ENCODE results near the gene NME9.

The NME9 gene

DNA sequence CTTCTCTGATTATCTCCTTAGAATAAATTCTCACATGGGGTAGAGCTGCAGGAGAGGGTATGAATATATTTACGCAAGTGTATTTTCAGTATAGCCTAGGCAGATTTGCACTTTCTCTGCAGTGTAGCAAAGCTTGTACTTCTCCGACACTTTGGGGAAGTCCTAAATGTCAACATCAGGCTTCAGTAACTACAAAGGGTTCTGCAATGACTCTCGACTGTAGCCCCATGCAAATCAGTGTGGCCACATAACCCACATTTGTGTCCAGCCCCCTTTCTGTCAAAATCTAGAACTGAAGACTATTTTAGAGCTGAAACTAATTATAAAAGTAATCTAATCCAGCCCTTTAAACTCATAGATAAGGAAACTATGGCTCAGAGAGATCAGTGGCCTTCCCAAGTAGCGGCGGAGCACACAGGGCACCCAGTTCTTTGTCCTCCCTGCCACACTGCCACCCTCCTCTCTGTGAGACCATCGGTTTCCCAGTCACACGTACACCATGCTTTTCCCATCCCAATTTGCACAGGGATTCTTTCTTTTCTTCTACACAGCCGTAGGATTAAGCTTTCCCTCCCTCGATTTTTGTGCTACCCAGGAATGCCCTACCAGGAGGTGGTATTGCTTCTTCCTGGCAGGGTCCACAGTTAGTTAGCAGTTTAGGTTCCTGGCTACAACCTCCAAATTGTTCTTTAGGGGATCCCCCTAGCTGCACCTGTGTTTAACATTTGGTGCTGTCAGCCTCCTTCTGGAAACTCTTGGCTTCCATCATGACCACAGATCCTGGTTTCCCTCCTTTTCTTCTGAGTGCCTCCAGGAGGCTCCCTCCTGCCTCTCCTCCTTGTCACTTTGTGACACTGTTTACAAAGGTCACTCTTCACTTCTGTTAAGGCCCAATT lies 41.7 kb upstream of the NME9 start:
- H3K9ac ChIP-seq (ENCODE audit: low read depth, low read length, poor library complexity, severe bottlenecking): no peak overlapping the region
- H3K27me3 ChIP-seq (ENCODE audit: insufficient read depth, low read length, poor library complexity, severe bottlenecking): no peaks in the 10 kb centered on the region
- TF ChIP-seq, protein P1, sequence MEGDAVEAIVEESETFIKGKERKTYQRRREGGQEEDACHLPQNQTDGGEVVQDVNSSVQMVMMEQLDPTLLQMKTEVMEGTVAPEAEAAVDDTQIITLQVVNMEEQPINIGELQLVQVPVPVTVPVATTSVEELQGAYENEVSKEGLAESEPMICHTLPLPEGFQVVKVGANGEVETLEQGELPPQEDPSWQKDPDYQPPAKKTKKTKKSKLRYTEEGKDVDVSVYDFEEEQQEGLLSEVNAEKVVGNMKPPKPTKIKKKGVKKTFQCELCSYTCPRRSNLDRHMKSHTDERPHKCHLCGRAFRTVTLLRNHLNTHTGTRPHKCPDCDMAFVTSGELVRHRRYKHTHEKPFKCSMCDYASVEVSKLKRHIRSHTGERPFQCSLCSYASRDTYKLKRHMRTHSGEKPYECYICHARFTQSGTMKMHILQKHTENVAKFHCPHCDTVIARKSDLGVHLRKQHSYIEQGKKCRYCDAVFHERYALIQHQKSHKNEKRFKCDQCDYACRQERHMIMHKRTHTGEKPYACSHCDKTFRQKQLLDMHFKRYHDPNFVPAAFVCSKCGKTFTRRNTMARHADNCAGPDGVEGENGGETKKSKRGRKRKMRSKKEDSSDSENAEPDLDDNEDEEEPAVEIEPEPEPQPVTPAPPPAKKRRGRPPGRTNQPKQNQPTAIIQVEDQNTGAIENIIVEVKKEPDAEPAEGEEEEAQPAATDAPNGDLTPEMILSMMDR (conservative IDR thresholded peaks at IDR 0.05; ENCODE audit: low read length): no peak
- TF ChIP-seq EZH2phosphoT487 (IDR thresholded peaks at IDR 0.05; ENCODE audit: borderline replicate concordance): no peak
- no peak overlapping the region for H3K4me3 ChIP-seq (ENCODE audit: low read length, poor library complexity, severe bottlenecking)
- H3K36me3 ChIP-seq (ENCODE audit: insufficient read depth, low read length): no peaks in the 10 kb centered on the region
- no peak overlapping the region for H3K4me2 ChIP-seq (ENCODE audit: low read depth, low read length, poor library complexity, severe bottlenecking)
- H3K9me3 ChIP-seq (ENCODE audit: insufficient read depth, low read depth, low read length): no peaks in the 10 kb centered on the region
- H3F3A ChIP-seq (ENCODE audit: low read depth): no peaks in the 10 kb centered on the region
- no peak overlapping the region for H2AFZ ChIP-seq (ENCODE audit: low read length)
- no peaks in the 10 kb centered on the region for H3K9me2 ChIP-seq (replicated peaks; ENCODE audit: low read depth, low read length)
- no peaks in the 10 kb centered on the region for H4K20me1 ChIP-seq (ENCODE audit: insufficient read depth, low read length, poor library complexity, severe bottlenecking)
- no peaks in the 10 kb centered on the region for H3K4me1 ChIP-seq (ENCODE audit: insufficient read depth, low read length, poor library complexity, severe bottlenecking)
- no peaks in the 10 kb centered on the region for H3K79me2 ChIP-seq (ENCODE audit: insufficient read depth, low read length)

DNA sequence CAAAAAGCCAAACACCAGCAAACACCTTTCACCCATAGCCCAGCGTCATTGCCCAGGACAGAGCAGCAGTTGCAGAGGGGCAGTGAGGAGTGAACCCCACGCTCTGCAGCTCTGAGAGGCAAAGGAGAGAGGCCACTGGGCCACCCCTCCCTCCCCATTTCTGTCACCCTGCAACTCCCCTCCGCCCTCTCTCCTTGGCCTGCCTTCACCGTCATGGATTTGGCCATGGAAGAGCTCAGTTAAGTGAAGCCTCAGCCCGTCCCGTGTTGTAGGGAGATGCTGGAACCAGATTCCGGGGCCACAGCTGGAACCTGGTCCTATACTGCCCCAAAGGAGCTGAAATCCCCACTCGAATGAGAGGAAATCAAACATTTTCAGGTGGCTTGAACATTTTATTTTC lies 40.7 kb upstream of the NME9 start:
- no peak overlapping the region for H3K4me2 ChIP-seq (ENCODE audit: low read depth, low read length, poor library complexity, severe bottlenecking)
- H3K79me2 ChIP-seq (ENCODE audit: insufficient read depth, low read length): no peaks in the 10 kb centered on the region
- H3K4me1 ChIP-seq (ENCODE audit: insufficient read depth, low read length, poor library complexity, severe bottlenecking): no peaks in the 10 kb centered on the region
- TF ChIP-seq EZH2phosphoT487 (IDR thresholded peaks at IDR 0.05; ENCODE audit: borderline replicate concordance): no peak
- TF ChIP-seq, protein P1 (conservative IDR thresholded peaks at IDR 0.05; ENCODE audit: low read length): no peak
- no peaks in the 10 kb centered on the region for H3K9me2 ChIP-seq (replicated peaks; ENCODE audit: low read depth, low read length)
- H4K20me1 ChIP-seq (ENCODE audit: insufficient read depth, low read length, poor library complexity, severe bottlenecking): no peaks in the 10 kb centered on the region
- no peak overlapping the region for H2AFZ ChIP-seq (ENCODE audit: low read length)
- no peaks in the 10 kb centered on the region for H3K36me3 ChIP-seq (ENCODE audit: insufficient read depth, low read length)
- H3K27me3 ChIP-seq (ENCODE audit: insufficient read depth, low read length, poor library complexity, severe bottlenecking): no peaks in the 10 kb centered on the region
- no peaks in the 10 kb centered on the region for H3F3A ChIP-seq (ENCODE audit: low read depth)
- no peak overlapping the region for H3K9ac ChIP-seq (ENCODE audit: low read depth, low read length, poor library complexity, severe bottlenecking)
- no peak overlapping the region for H3K4me3 ChIP-seq (ENCODE audit: low read length, poor library complexity, severe bottlenecking)
- no peaks in the 10 kb centered on the region for H3K9me3 ChIP-seq (ENCODE audit: insufficient read depth, low read depth, low read length)

DNA sequence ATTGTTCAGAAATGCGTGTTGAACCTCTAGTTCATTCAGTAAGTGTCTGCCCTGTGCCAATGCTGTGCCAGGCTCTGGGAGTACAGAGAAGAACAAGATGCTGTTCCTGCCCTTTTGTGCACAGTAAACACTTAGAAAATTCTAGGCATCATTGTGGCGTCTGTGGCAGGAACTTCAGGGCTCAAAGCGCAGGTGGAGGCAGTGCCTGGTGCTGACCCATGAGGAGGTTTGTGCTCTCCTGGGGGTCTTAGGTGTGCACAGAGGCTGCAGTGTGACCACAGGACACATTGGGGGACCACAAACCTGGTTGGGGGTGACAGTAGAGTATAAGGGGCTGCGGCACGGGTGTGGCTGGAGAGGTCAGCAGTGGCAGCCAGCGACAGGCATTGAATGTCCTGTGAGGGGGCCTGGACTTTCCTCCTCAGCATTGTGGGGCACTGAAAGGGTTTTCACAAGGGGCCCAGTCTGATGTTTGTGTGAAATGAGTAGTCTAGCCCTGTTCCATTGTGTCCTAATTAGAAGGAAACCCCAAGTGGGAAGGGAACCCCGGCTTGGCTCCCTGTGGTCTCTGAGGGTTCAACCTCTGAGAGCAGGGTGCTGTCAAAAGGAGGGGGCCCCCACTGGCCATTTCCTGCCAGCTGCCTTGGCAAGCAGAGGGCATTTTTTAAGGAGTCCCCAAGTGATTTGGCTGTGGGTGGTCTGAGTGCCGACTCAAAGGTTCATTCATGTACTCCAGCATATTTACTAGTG lies 39.7 kb upstream of the NME9 start:
- Histone ChIP-seq H4K20me1 (ENCODE audit: insufficient read depth, low read length, poor library complexity, severe bottlenecking) (no peaks in the 10 kb centered on the region), H3K4me1 (ENCODE audit: insufficient read depth, low read length, poor library complexity, severe bottlenecking) (no peaks in the 10 kb centered on the region), H3K9ac (ENCODE audit: low read depth, low read length, poor library complexity, severe bottlenecking) (no peak overlapping the region), H3K9me2 (replicated peaks; ENCODE audit: low read depth, low read length) (no peaks in the 10 kb centered on the region), H3K4me2 (ENCODE audit: low read depth, low read length, poor library complexity, severe bottlenecking) (no peak overlapping the region), H2AFZ (ENCODE audit: low read length) (no peak overlapping the region), H3K9me3 (ENCODE audit: insufficient read depth, low read depth, low read length) (no peaks in the 10 kb centered on the region), H3K27me3 (ENCODE audit: insufficient read depth, low read length, poor library complexity, severe bottlenecking) (no peaks in the 10 kb centered on the region), H3K79me2 (ENCODE audit: insufficient read depth, low read length) (no peaks in the 10 kb centered on the region), H3K4me3 (ENCODE audit: low read length, poor library complexity, severe bottlenecking) (no peak overlapping the region), H3K36me3 (ENCODE audit: insufficient read depth, low read length) (no peaks in the 10 kb centered on the region), H3F3A (ENCODE audit: low read depth) (no peaks in the 10 kb centered on the region)
- no peak for TF ChIP-seq EZH2phosphoT487 (IDR thresholded peaks at IDR 0.05; ENCODE audit: borderline replicate concordance)
- TF ChIP-seq, protein P1 (conservative IDR thresholded peaks at IDR 0.05; ENCODE audit: low read length): no peak
